ENCODE measurements around the gene MINDY1. TPM values are rescaled to one million over a fixed set of nuclear protein-coding genes. Genes with fewer than 3 reads are reported as not detected.

Gene MINDY1
- total and polyA plus RNA-seq, 2 donors = 19.6 to 19.7 TPM

DNA sequence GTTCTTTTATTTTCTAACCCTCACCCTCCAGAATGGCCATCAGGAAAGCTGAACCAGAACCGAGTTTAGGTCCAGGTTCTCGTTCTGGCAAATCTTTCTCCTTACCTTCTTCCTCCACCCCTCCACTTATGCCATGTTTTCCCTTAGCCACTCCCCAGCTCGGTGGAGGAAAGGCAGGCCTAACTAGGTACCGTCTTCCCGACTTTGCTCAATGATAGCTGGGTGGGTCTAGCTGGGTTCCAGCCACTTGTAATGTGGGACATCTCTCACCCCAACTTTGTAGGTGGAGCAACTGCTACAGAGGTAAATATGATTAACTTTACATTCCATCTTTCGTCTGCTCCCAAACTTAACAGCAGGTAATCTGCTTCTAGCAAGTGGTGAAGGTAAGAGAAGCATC, 30.3 kb upstream of the MINDY1 start:
- H3K27ac ChIP-seq (ENCODE audit: low read depth) = no peak overlapping the region
- H3K36me3 ChIP-seq (ENCODE audit: insufficient read depth) = peaks cover 4% of the 10 kb centered on the region
- H3K4me1 ChIP-seq (ENCODE audit: insufficient read depth) = no peaks in the 10 kb centered on the region
- H3K4me3 ChIP-seq (ENCODE audit: low read depth, low read length) = no peak overlapping the region
- 70% methylated on average over 6 of the region's 6 CpGs for WGBS
- no peak for DNase-seq (ENCODE audit: extremely low spot score)

DNA sequence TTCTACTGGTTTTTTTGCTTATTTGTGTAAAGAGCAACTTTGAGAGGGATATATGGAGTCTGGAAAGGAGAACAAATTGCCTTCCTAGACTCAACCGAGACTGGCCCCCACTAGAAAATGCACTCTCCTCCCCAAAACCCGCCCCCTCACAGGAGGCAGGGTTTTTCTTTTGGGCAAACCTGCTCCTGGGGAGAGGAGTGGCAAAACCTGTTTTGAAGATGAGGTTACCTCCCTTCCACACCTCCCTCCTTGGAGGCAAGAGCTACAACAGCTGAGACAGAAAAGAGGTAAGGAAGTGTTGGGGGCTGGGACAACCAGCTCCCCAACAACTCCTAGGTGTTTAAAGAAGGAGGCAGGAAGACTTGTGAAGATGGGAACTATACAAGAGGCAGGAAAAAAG, 29.7 kb upstream of the MINDY1 start, which contains the start of gene BNIPL:
BNIPL (plus strand) TSS at position 231 of the 400 bp plus-strand sequence; CDS start at position 371, 140 bp downstream.
- no peak for DNase-seq (ENCODE audit: extremely low spot score)
- H3K27ac ChIP-seq (ENCODE audit: low read depth) = no peak within 1 kb of the TSS
- no peak within 1 kb of the TSS for H3K4me3 ChIP-seq (ENCODE audit: low read depth, low read length)
- no peaks in the 10 kb centered on the region for H3K4me1 ChIP-seq (ENCODE audit: insufficient read depth)
- peaks cover 4% of the 10 kb centered on the region for H3K36me3 ChIP-seq (ENCODE audit: insufficient read depth)
- WGBS = 58% methylated on average over 2 of the region's 2 CpGs

DNA sequence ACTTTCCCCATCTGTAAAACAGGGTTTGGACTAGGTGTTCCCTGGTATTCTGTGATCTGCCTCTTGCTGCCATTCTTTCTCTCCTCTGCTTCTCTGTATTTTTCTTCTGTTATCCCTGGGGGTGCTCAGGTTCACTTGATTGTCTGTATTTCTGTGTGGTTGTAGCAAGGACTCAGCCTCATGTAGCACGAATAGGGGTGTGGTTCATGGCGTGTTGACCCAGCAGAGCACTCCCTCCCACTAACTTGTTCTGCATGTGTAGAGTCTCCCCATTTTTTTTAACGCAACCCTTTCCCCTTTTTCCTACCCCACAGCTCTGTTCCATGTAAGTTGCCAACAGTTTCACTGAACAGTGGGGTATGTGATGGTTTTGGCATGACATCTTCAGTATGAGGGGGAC, 28.5 kb upstream of the MINDY1 start:
- no peak for DNase-seq (ENCODE audit: extremely low spot score)
- Histone ChIP-seq H3K27ac (ENCODE audit: low read depth) (no peak overlapping the region), H3K4me1 (ENCODE audit: insufficient read depth) (no peaks in the 10 kb centered on the region), H3K36me3 (ENCODE audit: insufficient read depth) (peaks cover 4% of the 10 kb centered on the region), H3K4me3 (ENCODE audit: low read depth, low read length) (no peak overlapping the region)
- 94% methylated on average over 3 of the region's 3 CpGs for WGBS

DNA sequence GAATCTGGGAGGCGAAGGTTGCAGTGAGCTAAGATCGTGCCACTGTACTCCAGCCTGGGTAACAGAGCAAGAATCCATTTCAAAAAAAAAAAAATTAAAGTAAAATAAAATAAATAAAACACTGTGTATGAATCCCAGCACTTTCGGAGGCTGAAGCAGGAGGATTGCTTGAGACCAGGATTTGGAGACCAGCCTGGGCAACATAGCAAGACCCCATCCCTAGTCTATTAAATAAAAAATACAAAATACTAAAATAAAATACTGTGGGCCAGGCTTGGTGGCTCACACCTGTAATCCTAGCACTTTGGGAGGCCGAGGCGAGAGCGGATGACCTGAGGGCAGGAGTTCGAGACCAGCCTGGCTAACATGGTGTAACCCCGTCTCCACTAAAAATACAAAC, 25.5 kb upstream of the MINDY1 start:
- Histone ChIP-seq H3K27ac (ENCODE audit: low read depth) (no peak overlapping the region), H3K4me1 (ENCODE audit: insufficient read depth) (no peaks in the 10 kb centered on the region), H3K4me3 (ENCODE audit: low read depth, low read length) (no peak overlapping the region), H3K36me3 (ENCODE audit: insufficient read depth) (peaks cover 4% of the 10 kb centered on the region)
- no peak for DNase-seq (ENCODE audit: extremely low spot score)
- WGBS = 98% methylated on average over 8 of the region's 8 CpGs

DNA sequence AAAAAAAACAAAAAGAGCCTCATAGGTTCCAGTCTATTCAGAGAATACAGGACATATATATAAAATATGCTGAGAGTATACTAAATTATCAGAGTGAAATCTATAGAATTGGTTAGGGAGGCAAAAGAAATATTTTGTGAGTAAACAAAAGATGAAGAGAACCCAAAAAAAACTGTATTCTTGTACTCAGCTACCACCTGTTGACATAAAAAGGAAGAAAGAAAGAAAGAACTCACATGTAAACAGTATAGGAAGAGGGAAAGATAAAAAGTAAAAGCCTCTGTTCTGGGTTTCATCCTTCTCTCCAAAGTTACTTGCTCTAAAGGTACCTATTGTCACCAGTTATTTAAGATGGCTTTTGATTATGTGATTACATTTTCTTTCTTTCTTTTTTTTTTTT, 19.8 kb upstream of the MINDY1 start:
- H3K36me3 ChIP-seq (ENCODE audit: insufficient read depth) = no peaks in the 10 kb centered on the region
- H3K4me1 ChIP-seq (ENCODE audit: insufficient read depth) = no peaks in the 10 kb centered on the region
- DNase-seq (ENCODE audit: extremely low spot score) = no peak
- H3K27ac ChIP-seq (ENCODE audit: low read depth) = no peak overlapping the region
- H3K4me3 ChIP-seq (ENCODE audit: low read depth, low read length) = no peak overlapping the region

DNA sequence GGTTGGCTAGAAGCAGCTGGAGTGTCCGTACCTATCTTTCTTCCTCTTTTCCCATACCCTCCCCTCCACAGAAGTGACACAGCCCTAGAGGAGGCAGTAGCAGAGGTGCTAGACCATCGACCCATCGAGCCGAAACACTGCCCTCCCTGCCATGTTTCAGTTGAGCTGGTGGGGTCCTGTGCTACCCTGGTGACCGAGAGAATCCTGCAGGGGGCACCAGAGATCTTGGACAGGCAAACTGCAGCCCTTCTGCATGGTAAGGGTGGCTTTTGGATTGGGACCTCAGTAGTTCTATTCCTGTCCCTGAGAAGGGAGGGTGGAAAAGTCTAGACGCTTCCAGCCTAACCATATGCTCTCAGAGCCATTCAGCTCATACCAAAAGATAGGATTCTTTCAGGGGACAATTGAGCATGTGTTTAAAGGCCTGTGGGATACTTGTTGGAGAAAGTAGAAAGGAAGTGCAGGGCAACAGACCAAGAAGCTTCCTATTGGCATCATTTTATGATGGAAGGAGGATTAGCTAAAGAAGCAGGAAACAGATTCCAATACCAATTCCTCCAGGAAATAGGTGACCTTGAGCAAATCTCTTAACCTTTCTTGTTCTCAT, 17.9 kb upstream of the MINDY1 start:
- H3K4me3 ChIP-seq (ENCODE audit: low read depth, low read length) = no peak overlapping the region
- 25% methylated on average over 6 of the region's 6 CpGs for WGBS
- H3K4me1 ChIP-seq (ENCODE audit: insufficient read depth) = no peaks in the 10 kb centered on the region
- H3K36me3 ChIP-seq (ENCODE audit: insufficient read depth) = peaks cover 2% of the 10 kb centered on the region
- DNase-seq (ENCODE audit: extremely low spot score) = no peak
- H3K27ac ChIP-seq (ENCODE audit: low read depth) = no peak overlapping the region

DNA sequence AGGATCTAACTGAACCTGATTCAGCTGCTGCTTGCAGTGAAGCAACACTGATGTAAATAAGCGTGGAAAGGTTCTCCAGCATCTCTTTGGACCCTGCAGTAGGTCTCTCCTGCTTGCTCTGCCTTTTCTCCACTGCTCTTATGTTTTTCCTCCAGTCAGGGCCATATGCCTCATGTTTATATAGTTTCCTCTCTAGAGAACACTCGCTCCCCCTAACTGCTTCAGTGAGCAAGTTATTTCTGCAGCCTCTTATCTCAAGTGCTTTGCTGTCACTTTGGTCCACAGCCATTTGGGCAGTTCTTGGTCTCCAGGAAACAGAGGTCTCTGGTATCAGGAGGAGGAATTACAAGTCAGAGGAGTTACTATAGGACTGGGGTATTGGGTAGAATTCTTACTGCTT, 6.8 kb upstream of the MINDY1 start:
- DNase-seq (ENCODE audit: extremely low spot score) = no peak
- Histone ChIP-seq H3K4me1 (ENCODE audit: insufficient read depth) (peaks cover 1% of the 10 kb centered on the region), H3K4me3 (ENCODE audit: low read depth, low read length) (no peak overlapping the region), H3K27ac (ENCODE audit: low read depth) (no peak overlapping the region), H3K36me3 (ENCODE audit: insufficient read depth) (peaks cover 3% of the 10 kb centered on the region)
- WGBS = 23% methylated on average over 2 of the region's 2 CpGs

DNA sequence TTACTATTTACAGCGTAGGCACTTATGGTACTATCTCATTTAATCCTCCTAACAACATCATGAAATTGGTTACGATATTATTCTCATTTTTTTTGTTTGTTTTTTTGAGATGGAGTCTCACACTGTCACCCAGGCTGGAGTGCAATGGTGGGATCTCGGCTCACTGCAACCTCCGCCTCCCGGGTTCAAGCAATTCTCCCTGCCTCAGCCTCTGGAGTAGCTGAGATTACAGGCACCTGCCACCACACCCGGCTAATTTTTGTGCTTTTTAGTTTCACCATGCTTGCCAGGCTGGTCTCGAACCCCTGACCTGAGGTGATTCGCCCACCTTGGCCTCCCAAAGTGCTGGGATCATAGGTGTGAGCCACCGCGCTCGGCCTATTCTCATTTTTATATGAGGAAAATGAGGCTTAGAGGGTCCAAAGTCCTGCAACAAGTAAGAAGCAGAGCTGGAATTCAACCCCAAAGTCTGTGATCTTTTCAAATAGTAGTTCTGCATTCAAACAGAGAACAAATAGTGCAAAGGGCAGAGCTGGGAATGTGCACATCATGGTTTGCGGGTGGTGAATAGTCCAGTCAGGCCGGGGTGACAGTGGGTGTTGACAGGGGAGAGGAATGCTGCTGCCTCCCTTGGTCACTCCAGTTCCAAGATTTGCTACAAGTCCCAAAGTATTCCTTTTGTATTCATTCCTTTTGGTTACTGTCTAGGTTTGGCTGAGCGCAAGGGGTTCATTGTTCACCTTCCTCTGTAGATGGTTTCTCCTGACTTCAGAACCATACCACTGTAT, 6.2 kb upstream of the MINDY1 start:
- WGBS = 84% methylated on average over 14 of the region's 14 CpGs

DNA sequence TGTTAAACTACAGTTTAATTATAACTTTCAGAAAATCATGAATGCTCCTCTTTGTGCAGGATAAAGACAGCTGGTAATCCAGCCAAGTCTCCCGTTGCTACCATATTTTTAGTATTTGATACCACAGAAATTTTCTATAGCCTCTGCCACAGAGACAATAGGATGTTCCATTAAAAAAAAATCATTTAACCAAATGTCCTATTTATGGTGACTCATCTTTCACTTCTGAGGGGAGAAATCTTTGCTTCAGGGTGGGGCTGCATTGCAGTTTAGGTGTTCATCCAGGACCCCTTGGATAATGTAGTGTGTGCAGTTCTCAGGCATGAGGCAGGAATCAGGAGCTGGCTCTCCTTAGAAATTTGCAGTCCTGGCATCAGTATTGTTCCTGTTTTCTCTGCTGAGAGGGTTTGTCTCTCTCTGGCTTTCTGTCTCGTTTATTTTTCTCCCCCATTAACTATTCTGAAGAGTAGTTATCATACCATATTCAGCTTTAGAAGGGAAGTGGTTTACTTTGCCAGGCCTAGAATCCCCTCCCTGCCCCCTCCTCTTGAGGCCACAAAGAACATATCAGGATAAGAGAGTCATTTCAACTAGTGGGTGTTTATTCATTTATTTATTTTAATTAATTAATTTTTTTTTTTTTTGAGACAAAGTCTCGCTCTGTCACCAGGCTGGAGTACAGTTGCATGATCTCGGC, 4.6 kb upstream of the MINDY1 start:
- WGBS = 69% methylated on average over 4 of the region's 4 CpGs
- H3K27ac ChIP-seq (ENCODE audit: low read depth) = no peak overlapping the region
- DNase-seq (ENCODE audit: extremely low spot score) = no peak
- no peak overlapping the region for H3K4me3 ChIP-seq (ENCODE audit: low read depth, low read length)
- H3K36me3 ChIP-seq (ENCODE audit: insufficient read depth) = no peaks in the 10 kb centered on the region
- peaks cover 1% of the 10 kb centered on the region for H3K4me1 ChIP-seq (ENCODE audit: insufficient read depth)

More for the DNA sequence above, 6.2 kb upstream of the MINDY1 start:
- no peaks in the 10 kb centered on the region for H3K36me3 ChIP-seq (ENCODE audit: insufficient read depth)
- H3K27ac ChIP-seq (ENCODE audit: low read depth) = no peak overlapping the region
- no peak for DNase-seq (ENCODE audit: extremely low spot score)
- peaks cover 1% of the 10 kb centered on the region for H3K4me1 ChIP-seq (ENCODE audit: insufficient read depth)
- no peak overlapping the region for H3K4me3 ChIP-seq (ENCODE audit: low read depth, low read length)

DNA sequence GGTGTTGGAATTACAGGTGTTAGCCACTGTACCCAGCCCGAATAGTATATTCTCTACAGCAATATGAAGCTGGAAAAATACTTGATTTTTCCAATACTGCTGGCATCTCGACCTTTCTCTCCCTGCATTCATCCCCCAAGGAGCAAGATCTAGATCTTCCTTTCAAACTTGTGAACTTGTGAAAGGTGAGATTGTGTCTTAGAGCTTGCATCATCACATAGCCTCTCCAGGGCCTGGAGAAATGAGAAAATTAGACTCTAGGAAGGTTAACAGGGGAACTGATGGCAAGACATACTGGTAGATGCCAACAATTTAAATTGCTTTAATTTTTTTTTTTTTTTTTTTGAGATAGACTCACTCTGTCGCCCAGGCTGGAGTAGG, 3.6 kb upstream of the MINDY1 start:
- peaks cover 1% of the 10 kb centered on the region for H3K4me1 ChIP-seq (ENCODE audit: insufficient read depth)
- no peaks in the 10 kb centered on the region for H3K36me3 ChIP-seq (ENCODE audit: insufficient read depth)
- 90% methylated on average over 3 of the region's 3 CpGs for WGBS
- no peak overlapping the region for H3K4me3 ChIP-seq (ENCODE audit: low read depth, low read length)
- DNase-seq (ENCODE audit: extremely low spot score) = no peak
- H3K27ac ChIP-seq (ENCODE audit: low read depth) = no peak overlapping the region

DNA sequence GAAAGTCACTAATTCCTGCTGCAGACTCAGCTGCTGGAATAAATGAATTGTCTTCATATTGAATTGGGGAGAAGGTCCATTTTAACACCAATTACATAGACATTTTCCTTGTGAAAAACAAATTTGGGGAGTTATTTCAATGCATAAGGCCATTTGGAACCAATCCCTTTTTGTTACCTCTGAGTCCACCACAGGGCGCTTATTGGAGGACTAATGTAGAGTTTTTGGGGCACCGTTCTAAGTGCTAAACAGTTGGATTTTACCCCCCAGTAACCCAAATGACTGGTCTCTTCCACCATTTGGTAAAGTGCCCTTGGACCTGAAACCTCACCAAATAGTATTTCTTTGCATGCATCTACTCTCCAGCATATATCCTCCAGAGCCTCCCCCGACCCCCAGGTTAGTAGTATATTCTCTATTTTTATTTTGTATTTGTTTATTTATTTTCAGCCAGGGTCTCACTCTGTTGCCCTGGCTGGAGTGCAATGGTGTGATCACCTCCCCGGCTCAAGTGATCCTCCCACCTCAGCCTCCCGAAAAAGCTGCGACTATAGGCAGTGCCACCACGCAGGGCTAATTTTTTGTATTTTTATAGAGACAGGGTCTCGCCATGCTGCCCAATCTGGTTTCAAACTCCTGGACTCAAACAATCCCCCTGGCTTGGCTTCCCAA, 3.1 kb upstream of the MINDY1 start:
- no peak for DNase-seq (ENCODE audit: extremely low spot score)
- H3K4me1 ChIP-seq (ENCODE audit: insufficient read depth) = peaks cover 1% of the 10 kb centered on the region
- no peak overlapping the region for H3K27ac ChIP-seq (ENCODE audit: low read depth)
- H3K4me3 ChIP-seq (ENCODE audit: low read depth, low read length) = no peak overlapping the region
- H3K36me3 ChIP-seq (ENCODE audit: insufficient read depth) = no peaks in the 10 kb centered on the region
- whole genome bisulfite sequencing = 95% methylated on average over 8 of the region's 8 CpGs

DNA sequence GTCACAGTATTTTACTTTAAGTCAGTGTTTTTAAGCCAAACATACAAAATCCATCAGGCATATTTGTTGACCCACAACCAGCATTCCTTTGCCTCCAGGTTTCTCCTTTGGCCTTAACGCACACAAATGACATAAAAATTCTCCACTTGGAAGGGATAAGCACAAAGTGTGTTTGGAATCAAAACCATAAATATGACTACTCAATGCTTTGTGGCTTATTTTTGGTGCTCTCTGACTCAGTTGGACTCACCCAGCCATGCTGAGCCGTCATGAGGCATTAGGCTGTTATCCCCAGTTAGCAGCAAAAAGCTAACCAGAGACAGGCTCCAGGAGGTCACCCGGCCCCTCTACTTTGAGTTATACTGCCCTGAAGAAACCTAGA, 2.5 kb upstream of the MINDY1 start:
- DNase-seq (ENCODE audit: extremely low spot score) = no peak
- WGBS = 32% methylated on average over 3 of the region's 3 CpGs
- Histone ChIP-seq H3K27ac (ENCODE audit: low read depth) (peak overlapping the region; percentile 73), H3K4me3 (ENCODE audit: low read depth, low read length) (peak overlapping the region; percentile 66), H3K4me1 (ENCODE audit: insufficient read depth) (peaks cover 1% of the 10 kb centered on the region), H3K36me3 (ENCODE audit: insufficient read depth) (no peaks in the 10 kb centered on the region)

DNA sequence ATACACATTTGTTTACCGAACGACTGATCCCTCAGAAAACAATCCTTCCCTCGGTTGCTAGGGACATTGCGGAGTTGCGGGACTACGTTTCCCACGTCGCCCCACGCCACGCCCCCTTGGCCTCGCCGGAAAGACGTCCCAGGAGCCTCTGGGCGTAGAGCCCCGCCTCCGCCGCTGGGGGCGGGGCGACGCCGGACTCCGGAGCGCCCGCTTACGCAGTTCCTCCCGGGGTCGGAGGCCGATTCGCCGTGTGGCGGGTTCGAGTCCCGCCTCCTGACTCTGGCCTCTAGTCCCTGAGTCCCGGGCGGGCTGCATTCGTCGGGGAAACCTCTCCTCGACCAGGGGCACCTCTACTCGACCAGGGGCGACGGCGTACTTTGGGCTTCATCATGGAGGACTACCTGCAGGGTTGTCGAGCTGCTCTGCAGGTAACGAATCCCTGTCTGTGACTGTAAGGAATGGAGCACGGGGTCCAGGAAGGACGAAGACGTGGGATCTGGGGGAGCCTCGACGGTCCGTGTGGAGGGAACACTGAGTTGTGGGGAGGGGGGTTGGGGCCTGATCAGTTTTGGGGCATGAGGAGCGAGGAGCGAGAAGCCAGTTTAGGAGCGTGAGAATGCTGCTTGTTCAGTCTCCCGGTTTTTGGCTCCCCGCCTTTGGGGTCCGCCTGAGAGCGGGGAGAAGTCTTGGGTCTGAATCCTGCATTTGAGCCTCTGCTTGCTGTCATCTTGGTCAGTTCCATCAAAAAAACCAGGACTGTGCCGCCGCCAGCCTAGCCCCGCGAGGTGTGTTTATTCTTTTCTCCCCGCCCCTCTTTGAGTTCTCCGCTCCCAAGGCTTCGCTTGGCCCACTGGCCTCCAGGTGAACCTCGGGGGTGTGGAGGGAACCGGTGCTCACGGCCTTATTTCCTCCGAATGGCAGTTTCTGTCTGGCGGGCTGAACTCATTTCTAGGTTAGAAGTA, 1.8 kb upstream of the MINDY1 start, which contains the start of gene PRUNE1:
PRUNE1 (plus strand) TSS at position 206 of the 962 bp plus-strand sequence; CDS start at position 390, 184 bp downstream.
- DNase-seq (ENCODE audit: extremely low spot score) = peak; percentile 92
- Histone ChIP-seq H3K4me1 (ENCODE audit: insufficient read depth) (peaks cover 1% of the 10 kb centered on the region), H3K36me3 (ENCODE audit: insufficient read depth) (no peaks in the 10 kb centered on the region), H3K4me3 (ENCODE audit: low read depth, low read length) (peak within 1 kb of the TSS; percentile 66), H3K27ac (ENCODE audit: low read depth) (peak within 1 kb of the TSS; percentile 89)
- under 1% methylated on average over 69 of the region's 69 CpGs for WGBS
